BE2C (cell line): Measurements from ENCODE around the gene BAG5.

Experiments
- DNase-seq: peaks from one replicate; pipeline ENCODE4 v3.0.0-alpha.2; 2020
- H3K27me3 ChIP-seq: fragments of 250-450 bp; sonication (Bioruptor Pico); 2 replicates; pipeline ENCODE4 v1.5.1; 2020; ENCODE audit warnings: mild to moderate bottlenecking
- H3K36me3 ChIP-seq: fragments of 250-450 bp; sonication (Bioruptor Pico); 2 replicates; pipeline ENCODE4 v1.5.1; 2020; ENCODE audit warnings: mild to moderate bottlenecking
- H3K4me1 ChIP-seq: fragments of 250-450 bp; sonication (Bioruptor Pico); 2 replicates; pipeline ENCODE4 v1.5.1; 2020
- H3K4me3 ChIP-seq: 2 replicates; pipeline ENCODE4 v1.5.1; 2011; ENCODE audit warnings: low read depth, low read length
- H3K9me3 ChIP-seq: fragments of 250-450 bp; sonication (Bioruptor Pico); 2 replicates; pipeline ENCODE4 v1.5.1; 2020
- TF ChIP-seq, protein P1 (sequence below): IDR thresholded peaks from 2 replicates; pipeline ENCODE4 v1.5.1; 2012; ENCODE audit warnings: mild to moderate bottlenecking, low read depth, low read length

Gene BAG5

DNA sequence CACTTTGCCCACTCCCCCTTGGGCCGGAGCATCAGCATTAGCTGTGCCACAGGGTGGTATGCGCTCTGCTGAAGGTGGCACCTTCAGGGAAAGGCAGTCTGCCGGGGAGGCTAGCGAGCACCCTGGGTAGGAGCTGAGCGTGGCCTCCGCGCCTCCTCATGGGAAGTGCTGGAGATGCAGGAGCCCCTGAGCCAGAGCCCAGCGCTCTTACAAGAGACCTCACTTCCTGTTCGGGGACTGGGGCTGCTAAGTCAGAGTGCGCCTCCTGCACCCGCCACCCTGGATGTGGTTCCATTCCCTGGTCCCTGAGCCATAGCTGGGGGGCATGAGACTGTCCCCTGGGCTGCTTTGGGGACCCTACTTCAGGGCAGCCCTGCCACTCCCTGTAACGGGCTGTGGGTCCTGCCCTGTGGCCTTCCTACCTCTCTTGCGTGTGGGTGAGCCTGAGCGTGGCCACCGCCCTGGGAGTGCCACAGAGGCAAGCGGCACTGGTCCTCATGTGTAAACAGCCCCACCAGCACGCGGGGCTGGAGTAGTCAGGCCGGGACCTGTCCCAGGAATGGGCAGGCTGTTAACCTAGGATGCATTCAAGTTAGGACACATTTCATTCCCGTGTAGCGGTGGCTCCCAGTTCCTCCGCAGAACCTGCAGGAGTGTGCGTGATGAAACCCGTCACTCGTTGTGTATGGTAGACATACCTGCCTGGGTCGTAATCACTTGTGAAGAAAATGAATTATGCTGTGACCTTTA lies 19.7 kb upstream of the BAG5 start:
- Histone ChIP-seq H3K36me3 (peaks cover 13% of the 10 kb centered on the region), H3K4me3 (no peak overlapping the region), H3K9me3 (no peaks in the 10 kb centered on the region), H3K4me1 (no peaks in the 10 kb centered on the region), H3K27me3 (no peaks in the 10 kb centered on the region)
- TF ChIP-seq, protein P1, sequence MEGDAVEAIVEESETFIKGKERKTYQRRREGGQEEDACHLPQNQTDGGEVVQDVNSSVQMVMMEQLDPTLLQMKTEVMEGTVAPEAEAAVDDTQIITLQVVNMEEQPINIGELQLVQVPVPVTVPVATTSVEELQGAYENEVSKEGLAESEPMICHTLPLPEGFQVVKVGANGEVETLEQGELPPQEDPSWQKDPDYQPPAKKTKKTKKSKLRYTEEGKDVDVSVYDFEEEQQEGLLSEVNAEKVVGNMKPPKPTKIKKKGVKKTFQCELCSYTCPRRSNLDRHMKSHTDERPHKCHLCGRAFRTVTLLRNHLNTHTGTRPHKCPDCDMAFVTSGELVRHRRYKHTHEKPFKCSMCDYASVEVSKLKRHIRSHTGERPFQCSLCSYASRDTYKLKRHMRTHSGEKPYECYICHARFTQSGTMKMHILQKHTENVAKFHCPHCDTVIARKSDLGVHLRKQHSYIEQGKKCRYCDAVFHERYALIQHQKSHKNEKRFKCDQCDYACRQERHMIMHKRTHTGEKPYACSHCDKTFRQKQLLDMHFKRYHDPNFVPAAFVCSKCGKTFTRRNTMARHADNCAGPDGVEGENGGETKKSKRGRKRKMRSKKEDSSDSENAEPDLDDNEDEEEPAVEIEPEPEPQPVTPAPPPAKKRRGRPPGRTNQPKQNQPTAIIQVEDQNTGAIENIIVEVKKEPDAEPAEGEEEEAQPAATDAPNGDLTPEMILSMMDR = no peak
- no peak for DNase-seq

DNA sequence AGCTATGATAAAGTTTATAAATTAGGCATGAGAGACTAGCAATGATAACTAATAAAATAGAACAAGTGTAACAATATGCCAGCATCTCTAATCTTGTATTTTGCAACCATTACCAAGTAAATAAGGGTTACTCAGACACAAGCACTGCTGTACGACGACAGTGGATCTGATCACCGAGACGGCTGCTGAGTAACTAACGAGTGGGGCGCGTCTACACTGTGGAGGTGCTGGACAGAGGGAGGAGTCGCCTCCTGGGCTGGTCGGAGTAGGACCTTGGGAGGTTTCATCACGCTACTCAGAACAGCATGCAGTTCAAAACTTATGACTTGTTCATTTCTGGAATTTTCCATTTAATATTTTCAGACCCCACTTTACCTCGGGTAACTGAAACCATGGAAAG lies 18.7 kb upstream of the BAG5 start:
- H3K4me3 ChIP-seq = no peak overlapping the region
- no peaks in the 10 kb centered on the region for H3K9me3 ChIP-seq
- peaks cover 14% of the 10 kb centered on the region for H3K36me3 ChIP-seq
- no peaks in the 10 kb centered on the region for H3K27me3 ChIP-seq
- TF ChIP-seq, protein P1 = no peak
- H3K4me1 ChIP-seq = no peaks in the 10 kb centered on the region
- no peak for DNase-seq

DNA sequence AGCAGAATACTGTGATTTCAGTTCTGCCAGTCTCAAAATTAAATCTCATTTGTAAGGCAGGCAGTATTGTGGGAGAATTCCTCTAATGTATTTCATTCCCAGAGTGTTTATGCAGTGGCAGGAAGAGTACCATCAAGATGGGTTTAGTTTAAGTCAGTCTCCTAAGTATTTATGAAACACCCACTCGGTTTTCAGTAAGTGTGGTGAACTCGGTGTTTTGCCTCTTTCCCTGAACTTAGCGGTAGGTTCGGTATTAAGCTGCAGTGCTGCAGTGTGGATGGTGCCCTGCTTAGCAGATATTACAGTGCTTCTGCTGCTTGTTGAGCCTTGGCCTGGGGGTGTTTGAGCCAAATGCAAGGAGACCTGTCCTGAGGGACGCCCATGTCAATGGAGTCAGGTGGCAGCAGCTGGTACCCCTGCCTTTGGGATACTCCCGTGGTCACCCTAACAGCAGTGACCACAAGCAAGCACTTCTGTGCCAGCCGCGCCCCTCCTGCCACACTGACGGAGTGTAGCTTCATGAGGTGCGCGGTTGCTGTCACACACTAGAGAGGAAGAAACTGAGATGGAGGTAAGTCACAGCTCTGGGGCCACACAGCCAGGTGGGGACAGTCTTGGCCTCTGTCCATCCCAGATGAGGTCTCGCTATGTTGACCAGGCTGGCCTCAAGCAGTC lies 16.1 kb upstream of the BAG5 start:
- peaks cover 28% of the 10 kb centered on the region for H3K36me3 ChIP-seq
- H3K9me3 ChIP-seq = no peaks in the 10 kb centered on the region
- H3K4me1 ChIP-seq = no peaks in the 10 kb centered on the region
- H3K27me3 ChIP-seq = no peaks in the 10 kb centered on the region
- TF ChIP-seq, protein P1 = no peak
- H3K4me3 ChIP-seq = no peak overlapping the region
- DNase-seq = no peak

DNA sequence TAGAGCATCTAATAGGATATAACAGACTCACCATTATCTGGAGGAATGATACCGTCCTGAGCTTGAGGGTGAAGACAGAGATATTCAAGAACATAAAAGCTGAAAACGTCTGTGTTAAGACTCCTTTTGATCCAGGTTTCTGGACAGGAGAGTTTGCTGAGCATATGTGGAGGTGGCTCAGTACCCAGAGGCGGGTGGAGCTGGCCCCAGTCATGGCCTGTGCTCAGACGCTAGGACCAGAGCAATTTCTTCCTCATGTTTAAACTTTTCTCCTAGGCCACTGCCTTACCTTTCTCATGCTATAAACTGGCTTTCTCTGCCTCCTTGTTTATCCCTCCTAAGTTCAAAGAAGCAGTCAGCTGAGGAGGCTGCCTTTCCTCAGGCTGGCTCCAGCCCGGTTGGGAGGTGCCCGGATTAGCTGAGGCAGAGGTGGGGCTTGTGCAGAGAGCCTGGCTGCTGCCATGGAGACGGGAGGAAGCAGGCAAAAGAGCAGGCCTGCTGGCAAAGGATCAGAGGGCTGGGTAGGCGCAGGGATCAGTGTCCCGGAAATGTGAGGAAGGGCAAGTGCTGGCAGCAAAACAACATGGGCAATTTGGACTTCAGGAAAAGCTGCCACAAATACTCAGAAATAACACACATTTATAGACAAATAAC lies 14.0 kb upstream of the BAG5 start:
- peaks cover 44% of the 10 kb centered on the region for H3K36me3 ChIP-seq
- DNase-seq = peak; percentile 95

DNA sequence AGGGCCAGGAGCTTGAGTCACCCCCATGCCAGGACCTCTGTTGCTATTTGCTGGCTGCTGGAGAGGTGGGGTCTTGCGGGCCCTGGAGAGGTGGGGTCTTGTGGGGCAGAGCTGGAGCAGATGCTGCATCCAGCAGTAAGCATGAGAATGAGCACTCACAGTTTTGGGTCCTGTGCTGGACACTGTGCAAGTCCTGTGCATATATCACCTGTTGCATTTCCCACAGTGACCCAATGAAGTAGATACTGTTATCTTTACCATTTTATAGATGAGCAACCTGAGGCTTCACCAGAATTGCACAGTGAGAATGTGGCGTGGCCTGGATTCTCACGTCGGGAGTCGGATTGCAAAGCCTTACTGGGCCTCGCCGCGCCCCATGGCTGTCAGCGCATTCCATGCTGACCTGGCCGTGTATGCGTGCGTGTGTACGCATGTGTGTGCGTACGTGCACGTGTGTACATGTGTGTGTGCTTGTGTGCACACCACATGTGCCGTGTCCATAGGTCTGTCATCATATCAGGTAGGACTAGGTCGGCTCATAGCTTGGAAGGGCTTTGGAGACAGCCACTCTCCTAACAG lies 12.3 kb upstream of the BAG5 start:
- DNase-seq = no peak
- no peaks in the 10 kb centered on the region for H3K4me1 ChIP-seq
- TF ChIP-seq, protein P1 = no peak
- H3K9me3 ChIP-seq = no peaks in the 10 kb centered on the region
- no peaks in the 10 kb centered on the region for H3K27me3 ChIP-seq
- peaks cover 44% of the 10 kb centered on the region for H3K36me3 ChIP-seq
- no peak overlapping the region for H3K4me3 ChIP-seq

More for the DNA sequence above, 14.0 kb upstream of the BAG5 start:
- no peaks in the 10 kb centered on the region for H3K9me3 ChIP-seq
- no peak overlapping the region for H3K4me3 ChIP-seq
- TF ChIP-seq, protein P1 = no peak
- no peaks in the 10 kb centered on the region for H3K27me3 ChIP-seq
- H3K4me1 ChIP-seq = no peaks in the 10 kb centered on the region
